Heart right ventricle (tissue), 16 donors: ENCODE data around the gene DDIAS. TPM values are rescaled to one million over a fixed set of nuclear protein-coding genes. Genes with fewer than 3 reads are reported as not detected.

ENCODE experiments used
- ATAC-seq, 8 donors: fragments of 200-7000 bp; cut with Tn5 transposase; one replicate each; pipeline ENCODE4 v1.9.1; 2020; ENCODE audit warnings: mild to moderate bottlenecking in 8 of 8, moderate library complexity in 8 of 8, moderate number of reproducible peaks in 1 of 8
- DNase-seq, 2 donors: peaks; one replicate each; pipeline ENCODE4 v3.0.0-alpha.2; 2020
- H3K27ac ChIP-seq, 10 donors: fragments of 200-600 bp; sonication (generic) in 2 of 10; one replicate each; pipeline versions ENCODE4 v1.5.0 to v1.8.0; 2020 to 2022; ENCODE audit warnings: mild to moderate bottlenecking in 3 of 10
- H3K27me3 ChIP-seq, 7 donors: fragments of 200-600 bp; one replicate each; pipeline ENCODE4 v1.8.0; 2021 to 2022; ENCODE audit warnings: mild to moderate bottlenecking in 2 of 7
- H3K36me3 ChIP-seq, 9 donors: fragments of 200-600 bp; sonication (generic) in 1 of 9; one replicate each; pipeline versions ENCODE4 v1.5.0 to v1.8.0; 2020 to 2022; ENCODE audit warnings: mild to moderate bottlenecking in 2 of 9
- H3K4me1 ChIP-seq, 9 donors: fragments of 200-600 bp; sonication (generic) in 1 of 9; one replicate each; pipeline versions ENCODE4 v1.5.0 to v1.8.0; 2020 to 2022; ENCODE audit warnings: mild to moderate bottlenecking in 4 of 9
- H3K4me3 ChIP-seq, 10 donors: fragments of 200-600 bp; sonication (generic) in 2 of 10; one replicate each; pipeline versions ENCODE4 v1.5.0 to v1.8.0; 2020 to 2022; ENCODE audit warnings: mild to moderate bottlenecking in 7 of 10, moderate library complexity in 2 of 10
- H3K9me3 ChIP-seq, 11 donors: fragments of 200-600 bp in 10 of 11; sonication (generic) in 2 of 11; one replicate each; pipeline versions ENCODE4 v1.5.0 to v1.8.0; 2013 to 2022; ENCODE audit warnings: mild to moderate bottlenecking in 2 of 11, control low read depth in 1 of 11, moderate library complexity in 1 of 11
- CTCF ChIP-seq, 9 donors: fragments of 200-600 bp; sonication (generic) in 2 of 9; IDR thresholded peaks; one replicate each; pipeline versions ENCODE4 v1.5.0 to v1.8.0; 2021 to 2022; ENCODE audit warnings: antibody characterized with exemption in 9 of 9, mild to moderate bottlenecking in 5 of 9, moderate library complexity in 1 of 9
- WGBS, 2 donors: extraction: QIAGEN DNeasy Blood & Tissue Kit; methylation state at CpG; one replicate each; pipeline ENCODE4 v1.1.7; 2013; ENCODE audit warnings: inconsistent platforms in 1 of 2; 5-methylcytosine and 5-hydroxymethylcytosine counted together
- intact Hi-C, 10 donors: fragments of 100-400 bp; cut with DNase I; formaldehyde crosslinking; loops; one replicate each; pipeline versions ENCODE4 v1.11.1 to v1.14.2; 2022
- polyA plus RNA-seq, 2 donors: library from polyadenylated mRNA; stranded (reverse); fragments of 200-250 nt; gene quantifications; one replicate each; pipeline ENCODE4 v1.2.3, GENCODE V29; 2013
- total RNA-seq, 10 donors: library from RNA; stranded (reverse); fragmentation: NEBNext Ultra II Directional in 3 of 10; extraction: Animal tissue kit (Norgen Biotek cat#: 25700) in 3 of 10; gene quantifications; one replicate each; pipeline versions ENCODE4 v1.2.1 to v1.2.4, GENCODE V29; 2021 to 2023
- donor health status: Arrhythmogenic right ventricular cardiomyopathy.
- donor health status: ischemic (EF 13 %, LVEDD 7.1; RV severe dilation, severe dysfunction).
- donor health status: healthy with polysubstance abuse.
- donor health status: DM: no; HTN: yes; CAD: no.
- donor health status: DM: no; HTN: no; CAD: no.
- donor health status: ischemic (EF 25% LVEDD 6.9; RV normal size, moderate dysfunction).
- donor health status: ischemic (EF 25% LVEDD 5.7; RV mildly dilated, moderate dysfunction).
- donor health status: healthy.
- donor health status: DM: yes; HTN: yes; CAD: no.
- donor health status: Ischemic cardiomyopathy.
- donor health status: ischemic (EF 35%, LVEDD 5.7; RV mildly dilated, moderate dysfunction).
- donor health status: nonischemic (EF 11% LVEDD 7.7; RV severe dilation, severe dysfunction).
- donor health status: DM: yes; HTN: yes; CAD: no.
- donor health status: PGD.
- donor health status: ischemic (EF 29% LVEDD 5.4; RV normal size, mild dysfunction).
- donor health status: nonischemic (EF 23%, LVEDD 6.1; RV moderate dilation, normal function).

DDIAS gene
- total and polyA plus RNA-seq, 12 donors: 0.13 to 2.4 (median 0.46) TPM

GRCh38 chr11:82903843-82904586 lies 2.5 kb downstream of the DDIAS start:
- ATAC-seq (no peak), DNase-seq (no peak)
- no peaks in the 10 kb centered on the region for H3K9me3 ChIP-seq
- H3K36me3 ChIP-seq: no peaks in the 10 kb centered on the region
- intact Hi-C loops: loop anchor here (2.0 to 10.0 kb wide), 17 partner anchors 37 to 921 kb away; partner anchors contain the start of genes RAB30 (in 6 of the 10), PCF11 (in 4 of the 10), ANKRD42 (in 3 of the 10) and CCDC90B (in 1 of the 10)
- WGBS, 2 donors: 86 to 90% methylated on average over 3 of the region's 3 CpGs
- peaks cover 7 to 28% (median 15%) of the 10 kb centered on the region in 9 donors for H3K4me1 ChIP-seq
- H3K27me3 ChIP-seq: no peaks in the 10 kb centered on the region
- no peak overlapping the region for H3K27ac ChIP-seq
- H3K4me3 ChIP-seq: no peak overlapping the region
- no peak for TF ChIP-seq CTCF (IDR thresholded peaks at IDR 0.05)

GRCh38 chr11:82906236-82906635 lies 4.7 kb downstream of the DDIAS start:
- no peak for DNase-seq
- Histone ChIP-seq H3K9me3 (no peaks in the 10 kb centered on the region), H3K36me3 (no peaks in the 10 kb centered on the region), H3K4me1 (peaks cover 0 to 19% (median 5%) of the 10 kb centered on the region in 9 donors), H3K27ac (no peak overlapping the region), H3K4me3 (no peak overlapping the region), H3K27me3 (no peaks in the 10 kb centered on the region)
- ATAC-seq: no peak
- intact Hi-C loops: loop anchor here (1.0 to 10.0 kb wide), 15 partner anchors 79 to 919 kb away; partner anchors contain the start of genes ANKRD42 (in 4 of the 10), RAB30 (in 2 of the 10), CCDC90B (in 1 of the 10) and PCF11 (in 1 of the 10)
- 83 to 91% methylated on average over 1 of the region's 1 CpG for WGBS, 2 donors
- TF ChIP-seq CTCF (IDR thresholded peaks at IDR 0.05): peak; percentile 53 to 81 (median 67)

- no peaks in the 10 kb centered on the region for H3K27me3 ChIP-seq
- no peak for TF ChIP-seq CTCF (IDR thresholded peaks at IDR 0.05)
- peaks cover 0 to 14% (median 2%) of the 10 kb centered on the region in 9 donors for H3K4me1 ChIP-seq
- no peak overlapping the region for H3K27ac ChIP-seq
- 60 to 66% methylated on average over 2 of the region's 2 CpGs for WGBS, 2 donors
- DNase-seq: no peak
- no peaks in the 10 kb centered on the region for H3K36me3 ChIP-seq
- no peak overlapping the region for H3K4me3 ChIP-seq
- peaks cover 0 to 7% (median 0%) of the 10 kb centered on the region in 11 donors for H3K9me3 ChIP-seq
- ATAC-seq: no peak
- intact Hi-C loops: loop anchor here (1.0 to 10.0 kb wide), 15 partner anchors 78 to 918 kb away; partner anchors contain the start of genes ANKRD42 (in 4 of the 10), RAB30 (in 2 of the 10), CCDC90B (in 1 of the 10) and PCF11 (in 1 of the 10)
These were observed 5.4 kb downstream of the DDIAS start for GRCh38 chr11:82906931-82907330.

DNA sequence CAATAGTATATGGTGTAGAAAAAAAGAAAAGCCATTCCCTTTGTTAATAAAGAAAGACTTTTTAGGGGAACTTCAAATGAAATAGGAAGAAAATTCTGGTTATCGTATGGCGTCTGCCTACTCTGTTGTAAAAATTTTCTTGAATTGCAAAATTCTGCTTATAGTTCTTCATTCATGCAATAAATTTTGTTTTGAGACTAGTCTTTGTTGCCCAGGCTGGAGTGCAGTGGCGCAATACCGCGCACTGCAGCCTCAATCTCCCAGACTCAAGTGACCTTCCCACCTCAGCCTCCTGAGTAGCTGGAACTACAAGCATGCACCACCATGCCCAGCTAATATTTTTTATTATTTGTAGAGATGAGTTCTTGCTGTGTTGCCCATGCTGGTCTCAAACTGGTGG lies 5.8 kb downstream of the DDIAS start:
- Histone ChIP-seq H3K36me3 (no peaks in the 10 kb centered on the region), H3K4me1 (peaks cover 0 to 10% (median 0%) of the 10 kb centered on the region in 9 donors), H3K27ac (no peak overlapping the region), H3K4me3 (no peak overlapping the region), H3K27me3 (no peaks in the 10 kb centered on the region), H3K9me3 (peaks cover 0 to 11% (median 0%) of the 10 kb centered on the region in 11 donors)
- 94 to 97% methylated on average over 5 of the region's 5 CpGs for WGBS, 2 donors
- DNase-seq (no peak), ATAC-seq (no peak)
- TF ChIP-seq CTCF (IDR thresholded peaks at IDR 0.05): no peak
- intact Hi-C loops: loop anchor here (2.0 to 10.0 kb wide), 14 partner anchors 77 to 917 kb away; partner anchors contain the start of genes ANKRD42 (in 4 of the 10), RAB30 (in 2 of the 10), CCDC90B (in 1 of the 10) and PCF11 (in 1 of the 10)
